HG03558 (cell line): ENCODE results near the gene GABRB3.

Source experiments
- ATAC-seq: cut with Tn5 transposase; IDR thresholded peaks from one replicate; pipeline ENCODE4 v1.9.1; 2021; ENCODE audit warnings: moderate number of reproducible peaks; ENCODE audit not compliant: unreplicated experiment; ENCODE audit errors: extremely low read depth

Gene GABRB3

DNA sequence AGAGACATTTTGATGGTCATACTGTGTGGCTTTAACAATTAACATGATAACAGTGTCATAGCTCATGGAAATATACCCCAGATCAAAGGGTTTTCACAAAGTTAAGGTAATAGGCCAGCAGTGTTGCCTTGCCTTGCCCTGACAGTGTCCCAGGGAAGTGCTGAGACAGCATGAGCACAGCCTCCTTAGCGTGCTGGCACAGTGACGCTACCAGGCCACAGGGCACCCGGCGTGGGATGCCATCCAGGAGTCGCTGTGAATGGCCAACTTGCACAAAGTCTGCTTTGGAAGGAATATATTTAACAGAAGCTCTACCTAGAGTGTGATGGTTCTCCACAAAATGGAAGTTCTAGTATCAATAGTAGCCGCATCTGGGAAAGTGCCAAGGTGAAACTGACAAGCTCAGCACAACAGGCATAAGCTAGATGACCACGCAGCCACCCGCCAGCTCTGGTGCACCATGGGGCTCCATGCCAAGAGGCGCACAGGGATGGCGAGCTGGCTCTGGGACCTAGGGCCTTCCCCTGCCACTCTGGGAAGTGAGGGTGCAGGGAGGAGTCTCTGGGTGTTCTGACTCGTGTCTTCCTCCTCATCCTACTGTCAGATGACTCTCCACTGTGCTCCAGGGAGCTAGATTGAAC is 86.2 kb downstream of the GABRB3 start:
- ATAC-seq = no peak

DNA sequence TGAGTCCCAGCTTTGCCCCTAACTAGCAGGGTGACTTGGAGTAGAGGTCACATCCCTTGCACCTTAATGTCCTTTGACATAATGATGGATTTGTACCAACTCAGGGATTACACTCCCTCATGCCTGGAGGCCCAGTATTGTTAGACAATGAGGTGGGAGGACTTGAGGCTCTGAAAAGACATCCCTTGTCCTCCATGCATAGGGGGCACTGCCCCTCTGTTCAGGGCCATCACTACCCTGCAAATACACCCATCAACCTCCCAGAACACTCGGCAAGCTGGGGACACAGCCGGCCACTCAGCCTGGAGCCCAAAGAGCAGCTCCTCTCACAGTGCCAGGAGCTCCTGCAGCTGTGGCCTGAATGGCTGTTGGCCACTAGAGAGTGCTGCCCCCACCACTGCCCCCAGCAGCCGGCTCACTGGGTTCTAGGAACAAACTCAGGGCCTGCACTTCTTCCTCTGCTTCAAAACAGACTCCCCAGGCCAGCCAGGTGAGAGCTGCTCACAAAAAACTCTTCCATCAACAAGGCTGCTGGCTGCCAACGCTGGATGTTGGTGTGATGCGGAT is 90.2 kb downstream of the GABRB3 start:
- no peak for ATAC-seq

DNA sequence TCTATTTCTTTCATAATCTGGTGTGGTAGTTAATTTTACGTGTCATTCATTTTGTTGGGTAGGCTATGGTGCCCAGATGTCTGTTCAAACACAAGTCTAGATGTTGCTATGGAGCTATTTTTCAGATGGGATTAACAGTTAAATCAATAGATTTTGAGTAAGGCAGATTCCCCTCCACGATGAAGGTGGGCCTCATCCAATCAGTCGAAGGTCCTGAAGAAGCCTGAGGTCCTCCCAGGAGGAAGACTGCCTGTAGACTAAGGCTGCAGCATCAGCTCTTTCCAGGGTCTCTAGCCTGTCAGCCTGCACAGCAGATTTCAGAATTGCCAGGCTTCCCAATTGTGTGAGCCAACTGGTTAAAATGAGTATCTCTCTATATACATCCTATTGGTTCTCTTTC is 92.9 kb downstream of the GABRB3 start:
- no peak for ATAC-seq

DNA sequence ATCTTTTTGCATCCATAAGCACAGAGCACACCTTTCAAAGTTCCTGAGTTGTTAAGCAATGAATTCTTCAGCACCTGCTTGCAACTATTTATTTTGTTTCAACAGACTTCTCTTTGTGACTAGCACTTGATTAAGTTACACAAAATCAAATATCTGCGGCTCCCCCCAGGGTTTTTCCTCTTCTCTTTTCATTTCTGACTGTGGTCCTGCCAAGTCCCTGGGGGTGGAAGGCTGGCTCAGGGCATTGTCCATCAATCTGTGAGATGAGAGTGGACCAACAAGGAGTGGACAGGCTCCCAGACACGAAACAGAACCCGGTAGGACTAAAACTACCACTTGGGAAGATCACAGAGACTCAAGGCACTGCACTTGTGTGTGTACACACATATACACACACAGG is 96.8 kb downstream of the GABRB3 start:
- ATAC-seq = no peak

DNA sequence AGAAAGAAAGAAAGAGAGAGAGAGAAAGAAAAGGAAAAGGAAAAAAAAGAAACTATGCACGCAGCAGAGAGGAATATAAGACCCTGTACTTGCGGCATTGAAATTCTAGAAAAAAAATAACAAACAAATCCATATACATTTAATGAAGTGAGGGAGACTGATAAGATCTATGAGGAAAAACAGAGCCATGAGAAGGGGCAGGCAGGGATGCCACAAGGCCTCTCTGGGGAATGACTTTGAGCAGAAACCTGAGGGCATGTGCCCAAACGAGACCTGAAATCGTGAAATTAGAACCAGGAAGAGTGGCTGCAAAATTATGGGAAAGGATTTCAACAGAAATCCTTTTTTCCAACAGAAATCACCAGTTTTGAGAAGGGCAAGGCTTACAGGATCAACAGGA is 98.4 kb downstream of the GABRB3 start:
- ATAC-seq = no peak

DNA sequence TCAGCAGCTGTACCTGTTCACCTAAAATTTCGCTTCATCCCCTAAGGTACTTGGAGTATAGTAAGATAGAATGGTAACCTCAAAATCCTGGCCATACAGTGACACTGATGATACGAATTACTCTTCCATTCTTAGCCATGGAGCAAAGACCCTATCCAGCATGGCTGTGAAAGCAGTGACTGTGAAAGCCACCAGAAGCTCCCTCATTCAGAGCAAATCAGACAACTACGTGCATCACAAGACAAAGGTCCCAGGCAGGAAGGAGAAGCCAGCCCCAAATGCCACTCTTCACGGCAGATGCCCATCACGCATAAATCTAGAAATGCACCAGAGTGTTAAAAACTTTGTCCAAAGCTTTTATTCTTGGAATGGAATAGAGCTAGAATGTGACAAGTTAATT is 99.4 kb downstream of the GABRB3 start:
- ATAC-seq = no peak

DNA sequence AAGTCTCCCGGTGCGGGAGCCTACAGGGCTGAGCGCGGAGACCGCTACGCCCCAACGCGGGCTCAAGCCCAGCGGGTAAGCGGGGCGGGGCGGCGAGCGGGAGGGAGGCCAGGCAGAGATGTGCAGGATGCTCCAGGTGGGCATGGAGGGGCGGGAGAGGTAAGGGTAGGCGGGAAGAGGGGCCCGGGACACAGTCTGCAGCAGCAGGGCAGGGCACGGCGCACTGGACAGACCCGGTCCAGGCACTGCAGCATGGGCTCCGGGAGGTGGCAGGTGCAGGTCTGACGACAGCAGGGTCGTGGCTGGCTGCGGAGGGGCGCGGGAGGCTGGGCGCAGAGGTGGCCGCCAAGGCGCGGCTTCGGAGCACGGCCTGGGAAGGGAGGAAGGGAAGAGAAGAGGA is 102.8 kb downstream of the GABRB3 start:
- no peak for ATAC-seq

DNA sequence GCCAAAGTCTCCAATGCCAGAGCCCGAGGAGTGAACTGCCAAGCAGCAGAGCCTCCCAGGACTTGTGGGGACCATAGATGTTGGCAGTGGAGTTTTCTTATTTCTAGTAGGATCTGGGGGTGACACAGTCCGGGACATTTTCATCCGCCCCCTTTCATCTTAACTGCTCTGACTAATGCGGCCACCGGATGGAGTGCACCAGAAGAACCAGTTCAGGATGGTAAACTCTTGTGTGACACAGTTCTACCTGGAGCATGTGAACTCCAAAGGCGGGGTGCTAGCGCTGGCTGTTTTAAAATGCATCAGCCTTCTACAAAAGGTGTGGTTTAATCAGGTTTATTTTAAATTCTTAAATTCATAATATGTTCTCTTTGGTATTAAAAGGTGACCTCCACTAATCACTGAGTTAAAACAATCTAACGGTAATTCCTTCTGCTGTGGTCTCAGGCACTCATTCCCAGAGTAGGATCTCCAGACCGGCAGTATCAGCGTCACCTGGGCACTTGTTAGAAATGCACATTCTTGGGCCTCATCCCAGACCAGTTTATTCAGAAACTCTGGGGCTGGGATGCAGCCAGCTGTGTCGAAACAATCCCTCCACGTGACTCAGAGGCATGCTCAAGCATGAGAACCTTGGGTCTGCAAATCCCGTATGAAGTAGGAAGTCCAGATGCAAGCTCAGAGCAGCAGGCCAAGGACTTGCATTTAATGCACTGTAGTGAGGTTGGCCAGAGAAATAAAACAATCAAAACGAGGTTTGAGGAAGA is 105.5 kb downstream of the GABRB3 start:
- no peak for ATAC-seq

DNA sequence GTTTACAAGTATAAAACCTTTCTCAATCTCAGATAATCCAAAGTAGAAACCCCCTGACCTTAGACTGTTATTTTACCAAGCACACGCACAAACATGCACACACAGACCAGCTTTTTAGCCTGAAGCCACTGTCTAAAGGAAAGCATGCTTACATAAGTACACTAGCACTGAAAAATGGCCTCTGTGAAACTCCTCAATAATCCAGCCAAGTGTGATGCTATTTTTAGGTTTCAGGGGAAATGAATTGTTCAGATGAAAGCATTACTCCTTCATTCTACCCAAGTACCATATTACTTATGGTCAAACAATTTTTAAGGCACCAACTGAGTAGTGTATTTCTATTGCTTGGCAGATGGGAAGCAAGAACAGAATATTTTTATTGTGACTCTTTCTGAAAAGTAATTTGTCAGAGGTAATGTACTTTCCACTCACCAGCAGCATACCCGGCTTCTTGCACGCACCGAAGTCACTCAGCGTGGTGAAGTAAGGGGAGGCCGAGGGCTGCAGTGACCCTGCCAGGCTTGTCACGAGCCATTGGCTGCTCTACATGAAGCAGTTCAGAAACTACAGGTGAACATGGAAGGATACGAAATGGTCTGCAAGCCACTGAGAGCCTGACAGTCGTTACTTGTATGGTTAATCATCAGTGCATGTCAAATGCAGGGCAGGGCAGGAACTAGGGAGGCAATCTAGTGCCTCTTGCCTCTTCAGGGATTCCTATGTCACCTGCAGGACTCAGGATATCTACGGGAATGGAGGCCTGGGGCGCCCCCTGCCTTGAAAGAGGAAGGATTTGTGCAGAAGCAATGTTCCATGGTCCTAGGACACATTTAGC is 106.7 kb downstream of the GABRB3 start:
- no peak for ATAC-seq

DNA sequence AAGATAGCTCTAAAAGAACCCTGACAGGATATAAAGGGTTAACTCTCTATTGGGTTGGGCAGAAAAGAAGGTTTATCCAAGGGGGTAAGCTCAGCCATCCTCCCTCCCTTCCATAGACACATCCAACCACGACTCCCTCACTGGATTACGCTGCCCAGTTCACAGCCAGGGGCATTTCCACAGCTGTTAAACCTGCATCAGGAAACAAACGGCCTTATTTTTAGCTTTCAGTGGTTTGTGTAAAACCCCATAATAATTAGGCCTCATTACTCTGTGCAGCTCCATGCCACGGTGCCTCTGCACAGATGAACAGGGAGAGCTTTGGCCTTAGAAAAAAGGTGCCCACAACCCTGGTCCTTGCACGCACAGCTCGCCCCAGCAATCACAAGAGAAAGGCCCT is 110.6 kb downstream of the GABRB3 start:
- ATAC-seq = no peak

DNA sequence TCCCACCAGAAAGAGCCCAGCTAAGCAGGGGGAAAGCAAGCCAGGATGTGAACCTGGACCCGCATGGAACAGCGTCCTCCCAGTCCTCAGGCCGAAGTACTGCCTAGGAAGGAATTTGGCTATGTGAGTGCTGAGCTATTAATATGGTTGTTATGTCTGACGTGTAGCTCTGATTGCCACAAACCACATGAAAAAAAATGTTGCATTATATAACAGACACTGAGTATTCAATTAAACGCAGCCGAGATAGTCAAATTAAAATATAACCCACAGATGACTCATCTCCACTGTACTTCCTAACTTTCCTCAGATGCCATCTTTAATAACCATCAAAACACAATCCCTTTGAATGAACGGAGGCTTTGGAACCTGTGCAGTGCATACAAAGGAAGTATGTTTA is 111.1 kb downstream of the GABRB3 start:
- no peak for ATAC-seq

DNA sequence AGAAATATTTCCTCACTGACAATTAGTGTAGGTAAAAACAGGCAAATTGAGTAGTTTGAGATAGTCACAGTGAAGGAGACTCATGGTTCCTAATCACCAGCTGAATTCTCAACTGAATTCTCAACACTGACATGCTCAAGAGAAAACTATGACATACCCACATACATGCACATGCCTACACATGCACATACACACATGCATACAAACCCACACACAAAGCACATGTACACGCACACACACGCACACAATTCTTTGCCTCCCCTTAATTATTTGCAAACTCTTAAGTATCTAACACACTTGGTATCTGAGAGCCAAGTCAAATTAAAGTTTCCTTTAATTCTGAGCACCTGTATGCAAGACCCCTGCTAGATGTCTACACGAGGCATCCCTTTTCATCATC is 111.8 kb downstream of the GABRB3 start:
- ATAC-seq = no peak

DNA sequence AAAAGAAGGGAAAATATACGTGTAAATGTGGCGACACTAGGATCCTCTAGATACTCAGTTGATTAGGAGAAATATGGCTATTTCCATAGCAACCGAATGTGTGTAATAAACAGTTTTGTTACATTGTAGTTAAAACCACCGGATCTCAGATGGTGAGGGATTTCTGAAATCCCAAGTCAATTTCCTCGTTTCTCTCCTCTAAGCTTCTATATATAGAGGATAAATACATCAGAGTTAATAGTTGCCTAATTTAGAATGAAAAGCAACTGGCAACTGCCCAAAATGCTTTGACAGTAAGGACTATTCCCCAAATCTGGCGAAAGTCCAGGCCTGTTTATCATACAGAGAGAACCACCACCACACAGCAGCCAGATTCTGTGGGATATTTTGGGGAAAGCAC is 112.6 kb downstream of the GABRB3 start:
- ATAC-seq = no peak

DNA sequence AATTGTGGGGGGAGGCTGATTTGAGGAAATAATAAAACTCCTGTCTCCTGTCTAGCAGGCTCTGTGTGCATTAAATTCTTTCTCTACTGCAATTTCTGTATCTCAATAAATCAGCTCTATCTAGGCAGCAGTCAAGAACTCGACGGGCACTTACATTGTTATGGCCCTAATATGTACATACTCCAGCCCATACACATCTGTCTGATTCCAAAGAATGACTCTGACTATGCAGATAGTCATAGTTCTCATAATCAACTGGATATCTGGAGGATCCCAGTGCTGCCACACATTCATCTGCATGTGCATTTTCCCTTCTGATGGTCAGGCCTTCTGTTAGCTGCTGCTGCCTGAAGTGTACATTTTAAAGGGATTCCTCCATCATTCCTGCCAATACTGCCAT is 114.6 kb downstream of the GABRB3 start:
- no peak for ATAC-seq

DNA sequence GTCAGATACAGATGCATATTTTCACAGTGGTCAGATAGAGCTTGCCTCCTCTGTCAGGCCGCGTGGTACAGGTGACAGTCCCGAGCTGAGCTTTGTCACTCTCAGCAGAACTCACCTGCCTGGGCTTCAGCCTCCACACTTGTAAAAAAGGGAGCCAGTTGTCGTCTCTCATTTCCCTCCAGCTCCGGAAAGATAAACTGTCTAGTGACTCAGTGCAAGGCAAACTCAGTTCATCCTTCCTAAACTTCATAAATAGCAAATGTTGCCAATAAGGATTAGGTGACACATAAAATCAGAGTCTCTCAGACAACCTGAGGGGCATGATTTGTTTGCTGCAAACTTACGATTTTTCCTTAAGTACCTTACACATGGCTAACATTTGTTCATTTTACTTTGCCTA is 116.8 kb downstream of the GABRB3 start:
- no peak for ATAC-seq

DNA sequence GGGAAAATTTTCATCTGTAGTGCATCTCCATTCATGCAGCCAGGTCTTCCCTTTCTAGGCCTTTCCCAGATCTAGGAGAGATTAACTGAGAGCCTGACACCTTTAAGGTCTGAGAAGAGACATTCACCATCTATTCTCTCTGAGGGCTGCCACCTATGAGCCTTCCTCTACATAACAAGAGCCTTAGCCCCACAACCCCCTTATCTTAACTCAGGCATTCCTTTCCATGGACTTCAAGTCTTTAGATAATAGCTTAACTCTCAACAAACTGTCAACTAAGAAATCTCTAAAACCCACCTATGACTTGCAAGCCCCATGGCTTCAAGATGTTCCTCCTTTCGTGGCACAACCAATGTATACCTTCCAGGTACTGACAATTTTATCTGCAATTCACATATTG is 121.0 kb downstream of the GABRB3 start:
- ATAC-seq = no peak

DNA sequence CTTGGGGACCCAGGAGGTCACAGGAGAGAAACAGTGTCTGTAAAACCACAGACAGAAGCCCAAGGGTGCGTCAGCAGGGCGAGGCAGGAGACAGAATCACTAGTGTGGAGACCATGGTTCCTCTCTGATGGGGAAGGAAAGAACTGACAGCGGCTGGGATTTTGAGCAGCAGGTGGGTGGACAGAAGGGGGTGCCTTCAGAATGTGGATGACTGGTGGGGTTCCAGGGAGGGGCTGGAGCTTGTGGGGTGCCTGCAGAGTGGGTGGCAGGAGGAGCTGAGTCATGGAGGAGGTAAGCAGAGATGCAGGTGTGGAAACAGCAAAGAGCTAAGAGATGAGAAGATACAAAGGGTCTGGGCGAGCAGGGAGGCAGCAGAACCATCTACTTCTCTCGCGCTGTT is 124.2 kb downstream of the GABRB3 start:
- no peak for ATAC-seq

DNA sequence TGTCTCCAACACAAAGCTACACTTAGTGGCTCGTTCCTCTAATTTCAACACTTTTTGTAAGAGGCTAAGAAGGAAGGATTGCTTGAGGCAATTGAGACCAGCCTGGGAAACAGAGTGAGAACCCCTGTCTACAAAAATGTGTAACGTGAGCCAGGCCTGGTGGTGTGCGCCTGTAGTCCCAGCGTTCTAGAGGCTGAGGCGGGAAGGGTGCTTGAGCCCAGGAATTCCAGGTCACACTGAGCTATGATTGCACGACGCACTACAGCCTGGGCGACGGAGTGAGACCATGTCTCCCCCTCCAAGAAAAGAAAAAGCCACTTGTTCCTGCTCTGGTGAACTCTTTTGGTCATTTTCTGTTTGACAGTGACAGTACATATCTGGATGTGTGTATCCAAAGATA is 127.9 kb downstream of the GABRB3 start:
- no peak for ATAC-seq

DNA sequence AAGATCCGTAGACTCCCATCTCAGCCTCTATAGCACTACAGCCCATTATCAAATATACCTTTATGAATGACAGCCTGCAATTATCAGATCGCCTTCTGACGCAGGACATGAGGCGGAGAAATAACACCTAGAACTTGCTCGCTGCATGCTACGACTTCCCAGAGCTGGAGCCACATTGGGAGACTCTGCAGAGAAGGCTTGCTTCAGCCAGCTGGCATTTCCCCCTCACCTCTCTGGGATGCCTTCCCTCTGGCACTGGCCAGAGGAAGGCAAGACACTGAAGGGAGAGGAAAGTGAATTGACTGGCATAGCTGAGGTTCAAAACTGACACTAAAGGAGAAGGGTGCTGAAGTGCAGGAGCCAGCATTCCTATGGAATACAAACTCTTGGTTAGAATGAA is 131.7 kb downstream of the GABRB3 start:
- ATAC-seq = no peak

DNA sequence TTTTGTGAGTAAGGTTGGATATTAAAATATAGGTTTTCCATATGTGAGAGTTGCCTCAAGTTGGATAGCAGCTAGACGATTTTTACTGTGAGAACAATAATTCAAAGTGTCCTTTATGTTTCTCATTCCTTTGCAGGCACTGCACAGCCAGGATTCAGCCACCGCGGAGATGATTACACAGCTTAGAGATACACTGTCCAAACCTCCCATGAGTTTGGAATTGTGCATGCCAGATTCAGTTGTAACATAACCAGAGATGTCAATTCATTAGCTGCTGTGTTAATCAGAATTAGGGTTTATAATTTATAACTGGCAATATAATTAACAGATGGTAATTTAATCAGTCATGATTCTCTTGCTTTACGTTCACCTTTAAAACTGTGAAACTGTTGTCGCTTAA is 132.3 kb downstream of the GABRB3 start:
- no peak for ATAC-seq

DNA sequence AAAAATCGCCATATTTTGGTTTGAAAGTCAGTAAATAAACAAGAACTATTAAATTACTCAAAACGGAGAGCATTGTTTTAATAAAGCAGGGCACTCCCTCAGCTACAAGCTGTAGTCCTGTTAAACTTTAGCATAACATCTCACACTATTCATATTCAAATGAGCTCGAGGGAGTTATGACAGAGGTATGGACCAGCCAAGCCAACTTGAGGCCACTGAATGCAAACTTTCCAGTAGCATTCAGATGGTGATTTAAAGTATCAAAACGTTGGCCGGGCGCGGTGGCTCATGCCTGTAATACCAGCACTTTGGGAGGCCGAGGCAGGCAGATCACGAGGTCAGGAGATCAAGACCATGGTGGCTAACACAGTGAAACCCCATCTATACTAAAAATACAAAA is 132.9 kb downstream of the GABRB3 start:
- no peak for ATAC-seq
